ENCODE measurements around the gene C16orf74.

Gene C16orf74

DNA sequence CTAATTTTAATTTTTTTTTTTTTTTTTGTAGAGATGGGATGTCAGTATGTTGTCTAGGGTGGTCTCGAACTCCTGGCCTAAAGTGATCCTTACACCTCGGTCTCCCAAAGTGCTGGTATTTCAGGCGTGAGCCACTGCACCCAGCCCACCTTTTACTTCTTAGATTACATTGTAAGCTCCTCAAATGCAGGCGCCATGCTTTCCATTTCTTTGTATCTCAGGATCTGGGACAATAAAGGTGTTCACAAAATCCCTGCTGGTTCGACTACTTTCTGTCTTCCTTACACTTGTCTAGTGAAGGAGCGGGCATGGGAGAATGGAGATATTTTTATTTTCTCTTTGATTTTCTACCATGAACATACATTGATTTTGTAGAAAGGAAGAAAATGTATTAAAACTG, 23.2 kb upstream of the C16orf74 start:
- DNase-seq, result no peak

DNA sequence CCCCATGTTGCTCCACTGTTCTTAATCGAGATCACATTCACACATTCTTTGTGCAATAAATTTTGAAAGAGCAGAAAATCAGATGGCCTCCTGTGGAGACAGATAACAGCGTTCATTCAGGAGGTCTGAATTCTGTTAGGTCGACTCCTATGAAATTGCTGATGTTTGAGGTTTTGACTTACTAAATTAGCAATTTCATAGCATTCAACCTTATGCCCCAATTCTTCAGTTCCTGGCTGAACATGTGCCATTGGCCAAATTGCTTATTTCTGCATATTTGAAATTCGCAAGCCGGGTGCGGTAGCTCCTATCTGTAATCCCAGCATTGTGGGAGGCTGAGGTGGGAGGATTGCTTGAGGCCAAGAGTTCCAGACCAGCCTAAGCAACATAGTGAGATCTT, 22.1 kb upstream of the C16orf74 start:
- no peak for DNase-seq

DNA sequence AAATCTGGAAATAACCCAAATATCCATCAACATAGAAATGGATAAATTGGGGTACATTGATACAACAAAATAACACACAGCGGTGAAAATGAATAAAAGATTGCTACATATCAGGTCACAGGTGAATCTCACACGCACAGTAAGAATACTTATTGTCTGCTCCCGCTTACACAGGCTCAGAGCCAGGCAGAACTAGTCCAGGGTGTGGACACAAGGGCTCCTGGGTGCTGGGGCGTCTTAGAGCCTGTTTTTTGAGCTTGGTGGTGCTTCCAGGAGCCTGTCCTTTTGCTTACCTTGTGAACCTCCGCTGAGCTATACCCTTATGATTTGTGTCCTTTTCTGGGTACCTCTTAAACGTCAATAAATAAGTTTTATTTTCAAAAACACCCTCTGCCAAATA, 19.8 kb upstream of the C16orf74 start:
- no peak for DNase-seq

DNA sequence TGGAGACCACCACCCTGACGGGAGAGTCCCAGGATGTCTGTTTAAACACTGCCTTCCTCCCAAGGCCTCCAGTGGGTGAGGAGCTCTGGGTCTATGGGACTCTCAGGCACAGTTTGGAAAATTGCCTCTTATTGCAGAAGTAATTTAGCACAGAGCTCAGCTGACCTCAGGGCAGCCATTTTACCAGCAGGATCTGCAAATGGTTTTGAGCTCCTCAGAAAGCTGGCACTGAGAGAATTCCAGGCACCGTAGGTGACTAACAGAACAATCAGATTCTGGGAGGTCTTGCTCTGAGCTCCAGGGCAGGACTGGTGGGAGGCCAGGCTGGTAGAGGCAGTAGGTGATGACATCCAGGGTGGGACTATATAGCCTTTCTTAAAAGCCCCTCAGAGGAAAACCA, 17.3 kb upstream of the C16orf74 start:
- DNase-seq, result no peak

DNA sequence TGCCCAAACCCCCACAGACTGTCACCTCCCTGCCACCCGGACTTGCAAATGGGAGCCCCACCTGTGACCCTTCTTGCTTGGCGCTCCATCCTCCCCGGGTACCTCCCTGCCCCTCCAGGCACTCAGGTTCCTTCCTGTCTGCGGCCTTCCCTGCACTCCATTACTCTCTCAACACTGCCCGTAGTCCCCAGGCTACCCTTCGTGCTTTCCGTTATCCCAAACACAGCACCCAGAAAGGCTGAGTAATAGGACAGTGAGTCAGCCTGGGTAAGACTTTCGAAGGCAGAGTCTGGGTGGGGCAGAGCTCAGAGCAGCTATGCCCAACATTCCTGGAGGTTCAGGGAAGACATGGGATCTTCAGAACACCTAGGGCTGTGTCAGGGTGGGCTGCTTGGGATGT, 16.6 kb upstream of the C16orf74 start:
- DNase-seq, result no peak

DNA sequence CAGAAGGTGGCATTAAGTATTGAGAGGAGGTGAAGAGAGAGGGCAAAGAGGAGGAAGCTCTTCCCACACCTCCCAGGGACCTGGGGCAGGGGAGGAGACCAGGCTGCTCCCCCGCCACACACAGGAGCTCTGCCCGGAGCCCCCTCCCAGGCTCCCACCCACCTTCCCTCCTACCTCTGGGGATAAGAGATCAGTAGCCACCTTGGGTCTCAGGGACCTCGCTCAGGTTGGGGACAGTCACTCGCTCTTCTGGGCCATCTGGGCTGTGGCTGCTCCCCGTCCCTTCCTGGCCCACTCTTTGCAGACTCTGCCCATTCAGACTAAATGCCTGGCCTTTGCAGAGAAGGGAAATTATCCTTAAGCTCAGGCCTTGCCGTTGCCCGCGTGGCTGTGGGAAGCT, 14.9 kb upstream of the C16orf74 start:
- DNase-seq, result no peak

DNA sequence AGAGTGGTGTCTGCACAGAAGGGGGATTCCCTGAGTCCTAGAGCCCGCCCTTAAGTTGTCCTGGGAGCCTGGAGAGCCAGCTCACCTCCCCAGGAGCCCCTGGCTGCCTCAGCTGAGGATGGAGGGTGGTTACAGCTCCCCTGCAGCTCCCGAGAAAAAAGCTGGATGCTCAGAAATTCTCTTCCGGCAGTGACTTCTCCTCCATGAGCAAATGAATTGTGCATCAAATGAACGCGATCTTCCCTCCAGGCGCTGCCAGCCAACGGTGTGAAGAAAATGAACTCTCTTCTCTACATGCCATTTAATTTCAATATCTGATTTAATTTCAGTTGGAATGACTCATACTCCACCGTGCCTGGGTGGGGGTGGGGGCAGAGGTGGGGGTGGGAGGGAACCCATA, 14.3 kb upstream of the C16orf74 start:
- no peak for DNase-seq

DNA sequence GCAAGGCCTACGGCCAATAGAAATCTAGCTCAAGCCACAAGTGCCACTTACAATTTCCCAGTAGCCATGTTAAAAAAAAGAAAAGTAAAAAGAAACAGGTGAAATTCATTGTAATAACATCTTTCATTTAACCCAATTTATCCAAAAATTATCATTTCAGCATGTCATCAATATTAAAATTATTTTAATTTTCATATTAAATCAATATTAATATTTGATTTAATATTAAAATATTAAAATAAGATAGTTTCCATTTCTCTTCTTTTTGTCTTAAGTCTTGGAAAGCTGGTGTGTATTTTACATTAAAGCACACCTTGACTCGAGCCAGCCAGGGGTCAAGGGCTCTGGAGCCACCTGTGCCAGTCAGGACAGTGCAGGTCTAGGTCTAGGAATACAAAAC, 12.7 kb upstream of the C16orf74 start:
- DNase-seq, result no peak

DNA sequence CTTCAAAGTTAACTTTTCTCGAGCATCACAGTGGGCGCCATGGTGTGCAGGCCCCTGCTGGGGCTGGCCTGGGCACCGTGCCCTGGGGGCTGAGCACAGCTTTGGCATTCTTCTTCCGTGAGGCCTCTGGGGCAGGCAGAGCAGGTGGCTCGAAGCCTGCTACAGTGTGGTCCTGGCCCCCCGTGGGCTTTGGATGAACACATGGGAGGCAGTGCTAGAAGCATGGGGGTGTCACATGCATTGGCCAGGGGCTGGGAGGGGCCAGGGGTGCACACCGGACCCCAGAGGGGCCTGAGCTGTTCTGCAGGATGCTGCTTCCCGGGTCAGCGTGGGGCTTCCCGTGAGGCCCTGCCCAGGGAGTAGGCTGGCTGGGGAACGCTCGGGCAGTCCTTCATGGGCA, 12.1 kb upstream of the C16orf74 start:
- no peak for DNase-seq

DNA sequence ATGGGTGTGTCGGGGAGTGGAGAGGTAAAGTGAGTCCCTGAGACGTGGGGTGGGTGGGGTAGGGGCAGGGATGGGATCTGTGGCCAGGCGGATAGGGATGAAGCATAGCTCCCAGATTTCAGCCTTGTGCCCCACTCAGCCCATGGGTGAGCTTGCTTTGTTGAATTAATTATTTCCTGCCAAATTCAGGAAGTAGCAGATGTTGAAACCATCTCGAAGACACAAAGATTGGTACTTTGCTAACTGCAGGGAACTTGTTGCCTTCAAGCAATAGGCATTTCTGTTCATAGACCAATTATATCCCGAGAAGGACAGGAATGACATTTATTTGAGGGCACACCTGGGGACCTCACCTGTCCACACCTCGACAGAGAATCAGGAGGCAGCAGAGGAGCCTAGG, 11.0 kb upstream of the C16orf74 start:
- DNase-seq, result peak; percentile 78

DNA sequence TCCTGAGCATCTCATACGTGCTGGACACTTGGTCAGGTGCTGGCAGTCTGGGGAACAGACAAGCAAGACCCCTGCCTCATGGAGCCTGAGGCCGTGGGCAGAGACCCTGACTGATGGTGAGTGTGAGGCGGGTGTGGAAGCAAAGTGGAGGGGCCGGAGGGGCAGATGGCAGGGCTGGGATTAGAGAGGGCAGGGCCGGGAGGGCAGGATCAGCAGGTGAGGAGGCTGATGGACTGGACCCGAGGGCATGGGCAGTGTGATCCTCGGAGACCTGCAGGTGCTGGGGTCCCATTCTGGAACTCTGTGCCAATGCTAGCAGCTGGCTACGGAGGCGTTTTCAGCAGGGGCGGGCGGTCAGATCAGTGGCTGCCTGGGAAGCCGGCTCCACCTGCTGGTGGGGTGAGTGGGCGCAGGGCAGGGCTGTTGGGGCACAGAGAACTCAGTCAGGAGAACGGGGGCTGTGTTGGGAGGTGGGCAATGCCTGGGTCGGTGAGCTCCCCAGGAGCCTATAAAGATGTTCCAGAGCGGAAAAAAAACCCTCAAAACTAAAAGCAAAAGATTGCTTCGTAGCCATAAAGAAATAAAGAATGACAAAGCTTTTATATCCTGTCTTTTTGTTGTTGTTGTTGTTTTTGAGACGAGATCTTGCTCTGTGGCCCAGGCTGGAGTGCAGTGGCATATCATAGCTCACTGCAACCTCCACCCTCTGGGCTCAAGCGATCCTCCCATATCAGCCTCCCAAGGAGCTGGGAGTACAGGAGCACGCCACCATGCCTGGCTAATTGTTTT, 8.9 kb upstream of the C16orf74 start:
- DNase-seq, result no peak

DNA sequence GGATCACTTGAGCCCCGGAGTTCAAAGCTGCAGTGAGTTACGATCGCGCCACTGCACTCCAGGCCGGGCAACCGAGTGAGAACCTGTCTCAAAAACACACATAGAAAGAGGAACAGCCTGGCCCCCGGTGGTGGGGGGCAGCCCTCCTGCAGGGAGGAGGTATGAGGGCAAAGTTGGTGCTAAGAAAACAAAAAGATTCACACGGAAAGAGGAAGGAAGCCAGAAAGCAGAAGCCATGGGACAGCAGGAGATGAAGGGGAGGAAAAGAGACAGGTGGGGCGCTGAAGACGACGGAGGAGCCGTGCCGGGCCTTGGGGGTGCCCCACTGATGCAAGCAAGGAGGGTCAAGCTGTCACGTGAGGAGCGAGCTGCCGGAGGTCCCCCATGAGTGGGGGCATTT, 8.2 kb upstream of the C16orf74 start:
- peak; percentile 93 for DNase-seq

DNA sequence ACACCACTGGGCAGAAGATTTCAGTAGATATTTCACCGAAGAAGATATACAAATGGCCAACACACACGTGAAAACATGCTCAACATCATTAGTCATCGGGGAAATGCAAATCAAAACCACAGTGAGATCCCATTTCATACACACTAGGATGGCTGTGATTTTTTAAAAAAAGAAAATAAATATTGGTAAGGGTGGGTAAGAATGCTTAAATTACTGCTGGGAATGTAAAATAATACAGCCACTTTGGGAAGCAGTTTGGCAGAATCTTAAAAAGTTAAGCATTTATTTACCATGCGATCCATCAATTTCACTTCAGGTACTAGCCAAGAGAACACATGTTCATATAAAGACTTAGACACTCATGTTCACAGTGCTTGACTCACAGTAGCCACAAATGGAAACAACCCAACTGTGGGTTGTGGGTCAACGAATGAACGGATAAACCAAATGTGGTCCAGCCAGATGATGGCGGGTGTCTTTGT, 6.5 kb upstream of the C16orf74 start:
- no peak for DNase-seq

DNA sequence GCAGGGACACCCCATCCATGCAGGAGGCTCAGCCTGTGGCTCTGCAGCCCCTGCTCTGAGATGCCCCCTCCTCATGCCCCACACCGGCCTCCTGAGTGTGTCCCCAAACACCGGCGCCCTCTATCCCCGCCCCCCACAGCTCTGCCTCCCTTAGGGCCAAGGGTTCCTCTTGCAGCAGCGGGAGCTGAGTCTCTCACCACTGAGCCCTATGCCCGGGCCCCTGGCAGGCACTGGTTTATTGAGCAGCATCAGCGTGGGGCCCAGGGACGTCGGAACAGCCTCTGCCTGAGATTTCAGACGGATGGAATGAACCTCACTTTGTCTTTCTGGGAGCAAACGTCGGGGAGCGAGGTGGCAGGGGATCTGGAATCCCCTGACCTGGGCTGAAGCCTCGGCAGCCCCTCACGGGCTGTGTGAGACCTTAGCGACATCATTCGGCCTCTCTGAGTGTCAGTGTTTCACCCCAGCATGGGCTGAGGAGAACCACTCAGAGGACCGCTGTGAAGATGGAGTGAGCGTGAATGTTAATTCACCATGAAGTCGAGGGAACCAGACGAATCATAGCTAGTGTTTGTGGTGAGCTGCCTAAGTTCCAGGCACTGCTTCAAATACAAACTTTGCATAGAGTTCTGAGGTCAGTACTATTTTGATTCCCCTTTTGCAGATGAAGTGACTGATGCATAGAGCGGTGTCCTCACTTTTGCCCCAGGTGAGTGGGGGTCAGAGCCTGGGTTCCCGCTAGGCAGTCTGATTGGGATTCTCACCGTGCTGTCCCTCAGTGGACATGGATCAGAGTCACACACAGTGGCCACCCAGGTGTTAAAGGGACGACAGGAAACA, 5.3 kb upstream of the C16orf74 start:
- no peak for DNase-seq

DNA sequence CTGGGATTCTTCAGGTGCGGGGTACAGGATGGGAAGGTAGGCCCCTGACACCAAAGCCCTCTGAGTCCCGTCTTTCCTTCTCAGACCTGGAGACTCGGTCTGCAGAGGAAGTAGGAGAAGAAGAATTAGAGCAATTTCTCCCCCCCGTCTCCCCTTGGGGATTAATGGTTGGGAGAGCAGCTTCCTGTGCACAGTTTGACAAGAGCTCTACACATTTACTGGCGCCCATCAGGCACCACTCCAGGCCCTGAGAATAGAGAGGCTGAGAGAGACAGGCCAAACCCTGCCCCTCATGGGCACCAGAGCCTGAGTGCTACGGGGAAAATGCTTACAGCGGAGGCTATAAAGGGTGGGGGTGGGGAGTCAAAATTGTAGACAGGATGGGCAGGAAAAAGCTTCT, 3.5 kb upstream of the C16orf74 start:
- DNase-seq, result peak; percentile 9

DNA sequence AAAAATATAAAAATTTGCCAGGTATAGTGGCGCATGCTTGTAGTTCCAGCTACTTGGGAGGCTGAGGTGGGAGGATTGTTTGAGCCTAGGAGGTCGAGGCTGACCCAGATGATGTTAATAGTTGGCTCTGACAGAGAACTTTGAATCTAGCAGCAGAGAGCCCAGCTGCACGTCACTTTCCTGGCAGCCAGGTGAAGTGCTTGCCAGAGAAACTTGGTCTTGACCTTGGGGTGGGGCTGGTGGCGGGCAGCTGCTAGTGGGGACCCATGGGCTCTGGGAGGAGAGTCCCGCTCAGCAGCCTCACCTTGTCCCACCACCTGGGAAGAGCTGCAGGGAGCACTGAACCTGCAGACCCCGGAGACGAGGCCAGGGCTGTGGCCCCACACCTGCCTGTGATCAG, 3.1 kb upstream of the C16orf74 start:
- DNase-seq, result no peak

DNA sequence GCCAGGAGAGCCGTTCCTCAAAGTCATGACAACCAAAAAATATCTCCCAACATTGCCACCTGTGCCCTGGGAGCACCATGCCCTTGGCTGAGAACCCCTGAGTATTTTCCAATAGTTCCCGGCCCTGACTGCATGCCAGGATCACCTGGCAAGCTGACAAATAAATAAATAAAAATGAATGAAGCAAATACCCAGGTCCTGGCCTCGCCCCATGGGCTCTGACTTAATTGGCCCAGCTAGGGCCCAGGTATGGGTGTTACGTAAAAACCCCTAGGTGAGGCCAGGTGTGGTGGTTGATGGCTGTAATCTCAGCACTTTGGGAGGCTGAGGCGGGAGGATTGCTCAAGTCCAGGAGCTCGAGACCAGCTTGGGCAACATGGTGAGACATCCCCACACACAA, 2.7 kb upstream of the C16orf74 start:
- no peak for DNase-seq

DNA sequence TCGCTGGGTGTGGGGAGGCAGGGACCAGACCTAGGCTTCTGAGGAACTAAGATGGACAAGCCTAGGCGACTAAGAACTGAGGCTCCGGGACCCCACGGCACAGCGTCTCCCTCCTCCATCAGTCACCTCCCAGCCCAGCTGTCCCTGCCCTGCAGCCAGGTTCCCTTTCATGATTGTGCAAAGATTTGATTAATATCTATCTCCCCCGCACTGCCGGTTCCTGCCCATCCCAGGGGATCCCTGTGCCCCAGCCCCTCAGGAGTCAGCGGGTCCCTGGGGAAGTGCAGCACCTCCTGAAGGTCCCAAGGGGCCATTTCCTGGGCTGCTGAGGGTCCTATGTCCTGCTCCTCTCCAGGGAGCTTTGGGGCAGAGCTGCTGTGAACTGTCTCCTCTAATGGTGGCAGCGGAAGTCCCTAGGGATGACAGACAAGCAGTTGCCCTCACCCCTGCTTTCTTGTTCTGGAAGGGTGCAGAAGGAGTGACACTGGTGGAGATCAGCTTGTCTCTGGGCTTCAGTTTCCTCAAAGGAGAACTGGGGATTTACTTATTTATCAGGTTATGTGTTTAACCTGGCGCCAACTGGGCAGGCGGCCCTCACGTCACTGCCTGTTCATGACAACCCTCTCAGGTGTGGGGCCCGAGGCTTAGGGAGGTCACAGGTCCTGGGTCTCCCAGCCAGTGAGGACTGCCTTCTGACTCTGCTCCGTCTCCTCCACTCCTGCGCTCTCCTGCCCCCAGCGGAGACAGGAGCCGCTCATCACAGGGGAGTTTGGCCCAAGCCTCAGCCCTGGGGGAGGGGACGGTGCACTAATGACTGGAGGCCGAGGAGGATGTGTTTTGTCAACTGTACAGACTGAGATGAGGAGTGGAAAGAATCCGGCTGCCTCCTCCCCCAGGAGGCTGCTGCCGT, 1.9 kb upstream of the C16orf74 start:
- DNase-seq, result peak; percentile 53

DNA sequence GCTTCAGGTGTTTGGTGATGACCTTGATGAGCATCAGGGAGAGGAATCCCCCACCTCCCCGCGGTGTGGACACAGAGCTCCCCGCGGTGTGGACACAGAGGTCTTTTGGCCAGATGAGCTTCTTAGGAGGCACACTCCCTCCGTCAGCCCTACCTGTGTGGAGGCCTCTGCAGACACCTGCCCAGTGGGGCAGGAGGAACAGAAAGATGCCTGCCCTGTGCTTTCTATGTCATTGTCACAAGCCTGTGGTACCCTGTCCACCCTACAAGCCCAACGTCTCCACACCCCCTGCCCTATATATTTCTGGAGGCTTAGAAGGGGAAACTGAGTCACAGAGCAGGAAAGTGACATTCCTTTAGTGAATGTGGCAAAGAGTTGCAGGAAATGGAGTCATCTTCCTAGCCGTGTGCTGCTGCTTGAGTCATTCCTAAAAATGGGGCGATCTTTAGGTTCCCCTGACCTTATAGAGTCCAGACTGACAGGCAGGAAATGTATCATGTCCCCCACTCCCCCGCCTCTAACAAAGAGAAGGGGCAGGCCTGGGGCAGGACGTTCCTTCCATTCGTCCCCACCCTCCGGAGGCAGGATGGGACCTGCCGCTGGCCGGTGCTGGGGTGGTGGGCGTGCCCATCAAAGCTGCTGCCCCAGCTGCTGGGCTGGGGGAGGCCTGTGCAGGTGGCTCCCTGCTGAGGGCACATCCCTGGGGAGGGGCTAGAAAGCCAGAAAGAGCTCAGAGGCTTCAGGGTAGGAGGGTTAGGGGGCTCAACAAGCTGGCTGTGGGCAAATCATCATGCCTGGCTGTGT, 1.0 kb upstream of the C16orf74 start:
- no peak for DNase-seq

DNA sequence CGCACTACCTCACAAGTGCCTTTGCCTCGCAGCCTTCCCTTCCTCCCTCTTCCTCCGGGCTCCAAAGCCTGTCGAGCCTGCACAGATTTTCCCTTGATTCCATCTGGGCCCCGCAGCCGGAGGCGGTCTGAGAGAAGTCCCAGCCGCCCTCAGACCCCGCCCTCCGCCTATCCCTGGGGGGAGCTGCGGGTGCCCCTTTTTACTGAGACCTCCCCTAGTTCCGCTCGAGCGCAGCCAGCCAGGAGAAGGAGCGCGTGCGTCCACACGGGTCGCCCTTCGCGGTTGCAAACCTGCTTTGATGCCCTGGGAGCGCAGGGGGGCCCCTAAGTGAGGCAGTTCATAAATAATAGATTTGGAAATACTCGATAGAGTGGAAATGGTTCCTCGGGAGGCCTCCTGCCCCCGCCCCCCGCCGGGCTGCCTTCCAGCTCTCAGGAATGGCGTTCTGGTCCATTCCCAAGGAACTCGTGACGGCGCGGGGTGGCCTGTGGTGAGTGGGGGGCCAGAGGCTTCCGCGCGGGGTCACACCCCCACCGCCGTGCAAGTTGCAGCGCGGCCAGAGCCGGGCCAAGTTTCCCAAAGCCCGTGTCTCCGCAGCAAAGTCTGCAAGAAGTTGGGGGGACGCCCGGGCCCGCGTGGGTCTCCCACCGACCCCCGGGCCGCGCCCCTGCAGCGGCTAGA, 610 bp downstream of the C16orf74 start:
- peak; percentile 27 for DNase-seq

DNA sequence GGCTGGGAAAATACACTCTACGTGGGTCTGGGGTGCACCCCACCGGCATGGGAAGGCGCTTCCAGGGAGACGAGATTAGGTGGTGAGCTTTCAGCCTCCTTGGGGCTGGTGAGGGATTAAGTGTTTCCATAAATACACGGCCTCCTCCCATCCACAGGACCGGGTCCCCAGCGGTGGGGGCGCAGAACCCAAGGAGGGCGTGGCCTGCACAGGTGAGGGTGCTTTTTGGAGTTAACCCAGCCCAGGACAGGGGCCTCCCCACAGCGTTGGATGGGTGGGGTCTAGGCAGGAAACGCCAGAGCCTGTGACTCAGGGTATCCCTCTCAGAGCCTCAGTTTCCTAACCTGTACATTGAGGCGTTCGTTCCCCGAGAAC, 1.1 kb downstream of the C16orf74 start:
- DNase-seq, result no peak

All from GF-D8 (cell line).